GM21717 (cell line): Measurements from ENCODE around the gene BARD1.
A peak's percentile ranks its signal among the peaks of the same experiment; 100 is the strongest.

ENCODE experiments used
- ATAC-seq: cut with Tn5 transposase; IDR thresholded peaks from one replicate; pipeline ENCODE4 v1.9.1; 2021; ENCODE audit warnings: mild to moderate bottlenecking, moderate library complexity; ENCODE audit not compliant: unreplicated experiment

Gene BARD1

GRCh38 chr2:214676421-214677089, 132.9 kb downstream of the BARD1 start:
- ATAC-seq = peak; percentile 53
